ENCODE data around the gene KCND1.

Gene KCND1

GRCh38 chrX:48975541-48975940 lies 3.9 kb upstream of the KCND1 start:
- Histone ChIP-seq H3K79me2 (ENCODE audit: insufficient read depth, low read length) (no peaks in the 10 kb centered on the region), H3K9ac (ENCODE audit: low read length) (no peak overlapping the region), H3K36me3 (ENCODE audit: low read length) (no peaks in the 10 kb centered on the region), H3F3A (ENCODE audit: insufficient read depth) (no peaks in the 10 kb centered on the region), H3K27me3 (ENCODE audit: low read length) (no peaks in the 10 kb centered on the region), H3K4me2 (ENCODE audit: low read depth, low read length, poor library complexity, severe bottlenecking) (no peak overlapping the region), H3K9me3 (ENCODE audit: insufficient read depth, low read length) (no peaks in the 10 kb centered on the region), H3K4me3 (ENCODE audit: insufficient read depth, low read length, poor library complexity, severe bottlenecking) (no peak overlapping the region), H2AFZ (ENCODE audit: low read depth, low read length, severe bottlenecking) (no peak overlapping the region), H4K20me1 (ENCODE audit: low read depth, low read length) (no peaks in the 10 kb centered on the region), H3K9me2 (replicated peaks; ENCODE audit: insufficient read depth, low read length) (no peaks in the 10 kb centered on the region), H3K27ac (ENCODE audit: low read depth, low read length) (no peak overlapping the region)
- TF ChIP-seq, protein P1, sequence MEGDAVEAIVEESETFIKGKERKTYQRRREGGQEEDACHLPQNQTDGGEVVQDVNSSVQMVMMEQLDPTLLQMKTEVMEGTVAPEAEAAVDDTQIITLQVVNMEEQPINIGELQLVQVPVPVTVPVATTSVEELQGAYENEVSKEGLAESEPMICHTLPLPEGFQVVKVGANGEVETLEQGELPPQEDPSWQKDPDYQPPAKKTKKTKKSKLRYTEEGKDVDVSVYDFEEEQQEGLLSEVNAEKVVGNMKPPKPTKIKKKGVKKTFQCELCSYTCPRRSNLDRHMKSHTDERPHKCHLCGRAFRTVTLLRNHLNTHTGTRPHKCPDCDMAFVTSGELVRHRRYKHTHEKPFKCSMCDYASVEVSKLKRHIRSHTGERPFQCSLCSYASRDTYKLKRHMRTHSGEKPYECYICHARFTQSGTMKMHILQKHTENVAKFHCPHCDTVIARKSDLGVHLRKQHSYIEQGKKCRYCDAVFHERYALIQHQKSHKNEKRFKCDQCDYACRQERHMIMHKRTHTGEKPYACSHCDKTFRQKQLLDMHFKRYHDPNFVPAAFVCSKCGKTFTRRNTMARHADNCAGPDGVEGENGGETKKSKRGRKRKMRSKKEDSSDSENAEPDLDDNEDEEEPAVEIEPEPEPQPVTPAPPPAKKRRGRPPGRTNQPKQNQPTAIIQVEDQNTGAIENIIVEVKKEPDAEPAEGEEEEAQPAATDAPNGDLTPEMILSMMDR (IDR thresholded peaks at IDR 0.05; ENCODE audit: insufficient read depth, low read length, poor library complexity, severe bottlenecking), result no peak
- TF ChIP-seq EZH2phosphoT487 (conservative IDR thresholded peaks at IDR 0.05; ENCODE audit: low read length), result no peak

GRCh38 chrX:48975041-48975440 lies 3.4 kb upstream of the KCND1 start:
- no peaks in the 10 kb centered on the region for H4K20me1 ChIP-seq (ENCODE audit: low read depth, low read length)
- H3K27me3 ChIP-seq (ENCODE audit: low read length), result no peaks in the 10 kb centered on the region
- no peaks in the 10 kb centered on the region for H3K9me2 ChIP-seq (replicated peaks; ENCODE audit: insufficient read depth, low read length)
- no peak overlapping the region for H3K9ac ChIP-seq (ENCODE audit: low read length)
- no peak overlapping the region for H3K4me2 ChIP-seq (ENCODE audit: low read depth, low read length, poor library complexity, severe bottlenecking)
- TF ChIP-seq, protein P1 (IDR thresholded peaks at IDR 0.05; ENCODE audit: insufficient read depth, low read length, poor library complexity, severe bottlenecking), result no peak
- no peak for TF ChIP-seq EZH2phosphoT487 (conservative IDR thresholded peaks at IDR 0.05; ENCODE audit: low read length)
- no peaks in the 10 kb centered on the region for H3K36me3 ChIP-seq (ENCODE audit: low read length)
- H3K9me3 ChIP-seq (ENCODE audit: insufficient read depth, low read length), result no peaks in the 10 kb centered on the region
- no peak overlapping the region for H2AFZ ChIP-seq (ENCODE audit: low read depth, low read length, severe bottlenecking)
- H3F3A ChIP-seq (ENCODE audit: insufficient read depth), result no peaks in the 10 kb centered on the region
- no peak overlapping the region for H3K27ac ChIP-seq (ENCODE audit: low read depth, low read length)
- H3K4me3 ChIP-seq (ENCODE audit: insufficient read depth, low read length, poor library complexity, severe bottlenecking), result no peak overlapping the region
- H3K79me2 ChIP-seq (ENCODE audit: insufficient read depth, low read length), result no peaks in the 10 kb centered on the region

GRCh38 chrX:48974574-48974973 lies 2.9 kb upstream of the KCND1 start:
- Histone ChIP-seq H2AFZ (ENCODE audit: low read depth, low read length, severe bottlenecking) (no peak overlapping the region), H3K9ac (ENCODE audit: low read length) (no peak overlapping the region), H3K27ac (ENCODE audit: low read depth, low read length) (no peak overlapping the region), H3K27me3 (ENCODE audit: low read length) (no peaks in the 10 kb centered on the region), H3K9me2 (replicated peaks; ENCODE audit: insufficient read depth, low read length) (no peaks in the 10 kb centered on the region), H3K9me3 (ENCODE audit: insufficient read depth, low read length) (no peaks in the 10 kb centered on the region), H3F3A (ENCODE audit: insufficient read depth) (no peaks in the 10 kb centered on the region), H3K4me2 (ENCODE audit: low read depth, low read length, poor library complexity, severe bottlenecking) (no peak overlapping the region), H3K4me3 (ENCODE audit: insufficient read depth, low read length, poor library complexity, severe bottlenecking) (no peak overlapping the region), H3K36me3 (ENCODE audit: low read length) (no peaks in the 10 kb centered on the region), H3K79me2 (ENCODE audit: insufficient read depth, low read length) (no peaks in the 10 kb centered on the region), H4K20me1 (ENCODE audit: low read depth, low read length) (no peaks in the 10 kb centered on the region)
- no peak for TF ChIP-seq EZH2phosphoT487 (conservative IDR thresholded peaks at IDR 0.05; ENCODE audit: low read length)
- TF ChIP-seq, protein P1 (IDR thresholded peaks at IDR 0.05; ENCODE audit: insufficient read depth, low read length, poor library complexity, severe bottlenecking), result no peak
